Activated CD8-positive, alpha-beta T cell treated with anti-CD3 and anti-CD28 coated beads for 36 hours (primary cell): ENCODE results near the gene PSME3IP1. TPM values are rescaled to one million over a fixed set of nuclear protein-coding genes. Genes with fewer than 3 reads are reported as not detected.

ENCODE experiments used
- ATAC-seq: fragments of 200-7000 bp; cut with Tn5 transposase; one replicate; pipeline ENCODE4 v1.10.0; 2021; ENCODE audit warnings: mild to moderate bottlenecking, moderate library complexity
- CTCF ChIA-PET: fragments of 350-600 bp; sonication (Branson Sonifier 250); formaldehyde crosslinking; loops from one replicate; lab custom pipeline; 2021; ENCODE audit warnings: antibody characterized with exemption; lab: Charles Lee
- POLR2A ChIA-PET: fragments of 350-600 bp; sonication (Branson Sonifier 250); formaldehyde crosslinking; loops from one replicate; lab custom pipeline; 2021; ENCODE audit warnings: antibody characterized with exemption; lab: Charles Lee
- DNase-seq: peaks from one replicate; pipeline ENCODE4 v3.0.0-alpha.2; 2020
- H3K27ac Mint-ChIP-seq: one replicate; pipeline ENCODE4 v1.8.0; 2021; ENCODE audit warnings: mild to moderate bottlenecking, mixed read lengths
- H3K27me3 Mint-ChIP-seq: one replicate; pipeline ENCODE4 v1.8.0; 2021; ENCODE audit warnings: mixed read lengths
- H3K36me3 Mint-ChIP-seq: one replicate; pipeline ENCODE4 v1.8.0; 2021; ENCODE audit warnings: low read depth, mixed read lengths
- H3K4me1 Mint-ChIP-seq: one replicate; pipeline ENCODE4 v1.8.0; 2021; ENCODE audit warnings: low read depth, mixed read lengths
- H3K4me3 Mint-ChIP-seq: one replicate; pipeline ENCODE4 v1.8.0; 2021; ENCODE audit warnings: mild to moderate bottlenecking, moderate library complexity, mixed read lengths
- H3K9me3 Mint-ChIP-seq: one replicate; pipeline ENCODE4 v1.8.0; 2021; ENCODE audit warnings: mixed read lengths
- CTCF ChIP-seq: fragments of 200-600 bp; IDR thresholded peaks from one replicate; pipeline ENCODE4 v1.8.0; 2022; ENCODE audit warnings: antibody characterized with exemption, mild to moderate bottlenecking
- intact Hi-C: fragments of 100-400 bp; cut with micrococcal nuclease; formaldehyde crosslinking; loops from one replicate; pipeline ENCODE4 v1.10.0; 2022
- total RNA-seq, 2 experiments: library from RNA; stranded (reverse); gene quantifications; one replicate each; pipeline ENCODE4 v1.2.3, GENCODE V29; 2021

Gene PSME3IP1
- total RNA-seq, 2 experiments from 2014 or later: 101 to 103 TPM

- ChIA-PET CTCF (no interaction called here), POLR2A (no interaction called here)
- no peaks in the 10 kb centered on the region for H3K27me3 Mint-ChIP-seq
- no peak for ATAC-seq
- DNase-seq: no peak
- intact Hi-C loops: no loop called here
- TF ChIP-seq CTCF: no peak
- no peak overlapping the region for H3K4me3 Mint-ChIP-seq
- peaks cover 8% of the 10 kb centered on the region for H3K4me1 Mint-ChIP-seq
- H3K36me3 Mint-ChIP-seq: no peaks in the 10 kb centered on the region
- no peaks in the 10 kb centered on the region for H3K9me3 Mint-ChIP-seq
- H3K27ac Mint-ChIP-seq: no peak overlapping the region
Measured at GRCh38 chr16:57115168-57115513, 70.7 kb downstream of the PSME3IP1 start.

GRCh38 chr16:57113664-57114063, 72.2 kb downstream of the PSME3IP1 start:
- ChIA-PET CTCF (interaction anchor here (1.0 to 2.0 kb wide), 2 partner anchors 21 to 29 kb away, joined by 4 to 6 read pairs; partner anchors contain the start of gene CPNE2), POLR2A (interaction anchor here (0.9 to 1.2 kb wide), 2 partner anchors 13 to 61 kb away, joined by 3 to 7 read pairs; no protein-coding TSS in a partner anchor)
- no peak for TF ChIP-seq CTCF
- H3K36me3 Mint-ChIP-seq: no peaks in the 10 kb centered on the region
- no peak overlapping the region for H3K27ac Mint-ChIP-seq
- intact Hi-C loops: no loop called here
- no peaks in the 10 kb centered on the region for H3K9me3 Mint-ChIP-seq
- H3K4me1 Mint-ChIP-seq: peaks cover 8% of the 10 kb centered on the region
- no peak overlapping the region for H3K4me3 Mint-ChIP-seq
- DNase-seq: no peak
- ATAC-seq: no peak
- no peaks in the 10 kb centered on the region for H3K27me3 Mint-ChIP-seq

GRCh38 chr16:57113042-57113453, 72.8 kb downstream of the PSME3IP1 start:
- H3K9me3 Mint-ChIP-seq: no peaks in the 10 kb centered on the region
- H3K4me1 Mint-ChIP-seq: peaks cover 8% of the 10 kb centered on the region
- DNase-seq: no peak
- no peaks in the 10 kb centered on the region for H3K27me3 Mint-ChIP-seq
- CTCF ChIA-PET: interaction anchor here (2.0 kb wide), 1 partner anchor 29 kb away, joined by 6 read pairs; no protein-coding TSS in a partner anchor
- peak; percentile 17 for ATAC-seq
- no peak overlapping the region for H3K4me3 Mint-ChIP-seq
- no peaks in the 10 kb centered on the region for H3K36me3 Mint-ChIP-seq
- intact Hi-C loops: no loop called here
- H3K27ac Mint-ChIP-seq: no peak overlapping the region
- POLR2A ChIA-PET: interaction anchor here (0.9 to 1.2 kb wide), 2 partner anchors 14 to 61 kb away, joined by 3 to 7 read pairs; no protein-coding TSS in a partner anchor
- no peak for TF ChIP-seq CTCF

- peaks cover 8% of the 10 kb centered on the region for H3K4me1 Mint-ChIP-seq
- ChIA-PET CTCF (interaction anchor here (2.0 kb wide), 1 partner anchor 28 kb away, joined by 6 read pairs; no protein-coding TSS in a partner anchor), POLR2A (no interaction called here)
- no peak for ATAC-seq
- no peak for TF ChIP-seq CTCF
- no peak for DNase-seq
- no peaks in the 10 kb centered on the region for H3K27me3 Mint-ChIP-seq
- H3K36me3 Mint-ChIP-seq: no peaks in the 10 kb centered on the region
- intact Hi-C loops: no loop called here
- no peaks in the 10 kb centered on the region for H3K9me3 Mint-ChIP-seq
- H3K27ac Mint-ChIP-seq: no peak overlapping the region
- H3K4me3 Mint-ChIP-seq: no peak overlapping the region
Measured at GRCh38 chr16:57112403-57113041, 73.3 kb downstream of the PSME3IP1 start.

- no peak overlapping the region for H3K4me3 Mint-ChIP-seq
- H3K4me1 Mint-ChIP-seq: peaks cover 10% of the 10 kb centered on the region
- TF ChIP-seq CTCF: no peak
- intact Hi-C loops: no loop called here
- CTCF ChIA-PET: interaction anchor here (1.0 to 1.2 kb wide), 3 partner anchors 17 to 61 kb away, joined by 3 to 4 read pairs (median 4); no protein-coding TSS in a partner anchor
- H3K27ac Mint-ChIP-seq: no peak overlapping the region
- DNase-seq: no peak
- H3K9me3 Mint-ChIP-seq: no peaks in the 10 kb centered on the region
- no peaks in the 10 kb centered on the region for H3K36me3 Mint-ChIP-seq
- POLR2A ChIA-PET: interaction anchor here (0.7 to 1.4 kb wide), 3 partner anchors 11 to 28 kb away, joined by 3 read pairs; no protein-coding TSS in a partner anchor
- H3K27me3 Mint-ChIP-seq: no peaks in the 10 kb centered on the region
- ATAC-seq: no peak
Measured at GRCh38 chr16:57111420-57111819, 74.4 kb downstream of the PSME3IP1 start.
